HepG2 (cell line): ENCODE results near the gene TF. TPM values are rescaled to one million over a fixed set of nuclear protein-coding genes. Genes with fewer than 3 reads are reported as not detected.
A peak's percentile ranks its signal among the peaks of the same experiment; 100 is the strongest.

ENCODE experiments used
- ATAC-seq: fragments of 200-7000 bp; cut with Tn5 transposase; 3 replicates; pipeline ENCODE4 v1.9.1; 2020; ENCODE audit warnings: mild to moderate bottlenecking, moderate library complexity
- BruUV-seq: library from RNA; stranded (reverse); fragments of 400-500 nt; replicated peaks from 2 replicates; lab custom pipeline; 2021; lab: Mats Ljungman, UMichigan
- CTCF ChIA-PET: fragments of 300-600 bp; formaldehyde crosslinking; extraction: SDS; loops from one replicate; lab custom pipeline; 2021; ENCODE audit warnings: low total read pairs, inconsistent platforms, low intra/inter-chr PET ratio; lab: Yijun Ruan, JAX
- POLR2A ChIA-PET: fragments of 350-600 bp; sonication (Branson Sonifier 250); formaldehyde crosslinking; loops from one replicate; lab custom pipeline; 2020; ENCODE audit warnings: antibody characterized with exemption, inconsistent platforms; lab: Yijun Ruan, JAX
- DNase-seq: peaks from one replicate; pipeline ENCODE4 v3.0.0-alpha.2; 2015; ENCODE audit warnings: low spot score
- FAIRE-seq: peaks from 3 replicates; lab custom pipeline; 2011; peaks lifted over from hg19 to GRCh38; lab: Jason Lieb, UNC
- H2AFZ ChIP-seq: one replicate; pipeline ENCODE4 v1.6.1; 2011; ENCODE audit warnings: low read length, inconsistent platforms
- H3K27ac ChIP-seq: fragments of 300-600 bp; 3 replicates; pipeline ENCODE4 v1.8.0; 2011; ENCODE audit warnings: mixed run types, mild to moderate bottlenecking, mixed read lengths, low read length, inconsistent platforms; ENCODE audit not compliant: insufficient read depth; ENCODE audit errors: extremely low read length
- H3K27me3 ChIP-seq, 2 experiments: fragments of 200-600 bp in 1 of 2; 2 replicates in 1 of 2; 3 replicates in 1 of 2; pipeline versions ENCODE4 v1.6.0 to v1.8.0; 2011; ENCODE audit warnings: low read length in 2 of 2, mild to moderate bottlenecking in 2 of 2, moderate library complexity in 2 of 2, inconsistent platforms in 1 of 2; ENCODE audit not compliant: insufficient read depth in 2 of 2, control insufficient read depth in 1 of 2
- H3K36me3 ChIP-seq, 2 experiments: fragments of 200-600 bp in 1 of 2; replicated peaks in 1 of 2; 2 replicates in 1 of 2; 3 replicates in 1 of 2; pipeline versions ENCODE4 v1.5.1 to v1.8.0; 2011; ENCODE audit warnings: low read length in 2 of 2, inconsistent platforms in 1 of 2; ENCODE audit not compliant: insufficient read depth in 2 of 2, control insufficient read depth in 1 of 2
- H3K4me1 ChIP-seq: 2 replicates; pipeline ENCODE4 v1.5.1; 2012; ENCODE audit warnings: low read length, inconsistent platforms; ENCODE audit not compliant: insufficient read depth
- H3K4me2 ChIP-seq: 2 replicates; pipeline ENCODE4 v1.6.0; 2011; ENCODE audit warnings: low read depth, low read length, inconsistent platforms
- H3K4me3 ChIP-seq, 3 experiments: fragments of 200-600 bp in 1 of 3; sonication (generic), shearing (Covaris generic) in 1 of 3; replicated peaks in 1 of 3; 2 replicates each; pipeline ENCODE4 v1.5.1; 2011 to 2016; ENCODE audit warnings: low read length in 3 of 3, inconsistent platforms in 2 of 3, low read depth in 2 of 3, mild to moderate bottlenecking in 2 of 3, control low read depth in 1 of 3, mixed read lengths in 1 of 3; ENCODE audit not compliant: insufficient read depth in 1 of 3
- H3K79me2 ChIP-seq: one replicate; pipeline ENCODE4 v1.6.1; 2011; ENCODE audit warnings: low read length, inconsistent platforms; ENCODE audit not compliant: insufficient read depth
- H3K9ac ChIP-seq: 2 replicates; pipeline ENCODE4 v1.6.0; 2011; ENCODE audit warnings: mild to moderate bottlenecking, low read depth, low read length, inconsistent platforms; ENCODE audit not compliant: insufficient read depth
- H3K9me3 ChIP-seq: 2 replicates; pipeline ENCODE4 v1.5.1; 2012; ENCODE audit warnings: mild to moderate bottlenecking, low read length
- H4K20me1 ChIP-seq: 2 replicates; pipeline ENCODE4 v1.6.0; 2011; ENCODE audit warnings: inconsistent platforms, mild to moderate bottlenecking, low read length, moderate library complexity; ENCODE audit not compliant: insufficient read depth
- CREB1 ChIP-seq, 2 experiments: fragments of 450-650 bp in 1 of 2; IDR thresholded peaks; 2 replicates each; pipeline ENCODE4 v1.6.1; 2016 to 2017; ENCODE audit warnings: control low read depth in 1 of 2, mild to moderate bottlenecking in 1 of 2, missing compliant biosample characterization in 1 of 2, missing genetic modification characterization in 1 of 2
- E2F1 ChIP-seq: sonication (generic); formaldehyde crosslinking; IDR thresholded peaks from 2 replicates; pipeline ENCODE4 v1.5.0; 2020; ENCODE audit warnings: missing genetic modification reagents
- HNF4A ChIP-seq: sonication (generic); formaldehyde crosslinking; IDR thresholded peaks from 2 replicates; pipeline ENCODE4 v1.4.0; 2020; ENCODE audit warnings: missing genetic modification reagents
- HOXA3 ChIP-seq: sonication (generic); formaldehyde crosslinking; IDR thresholded peaks from 2 replicates; pipeline ENCODE4 v1.5.0; 2020; ENCODE audit warnings: missing genetic modification reagents
- MED8 ChIP-seq: sonication (generic); formaldehyde crosslinking; IDR thresholded peaks from 2 replicates; pipeline ENCODE4 v1.8.1; 2023; ENCODE audit warnings: mild to moderate bottlenecking, missing genetic modification reagents; ENCODE audit not compliant: insufficient replicate concordance
- MYPOP ChIP-seq: sonication (generic); formaldehyde crosslinking; IDR thresholded peaks from 2 replicates; pipeline ENCODE4 v1.8.1; 2023; ENCODE audit warnings: mild to moderate bottlenecking, moderate library complexity, missing genetic modification reagents
- POGZ ChIP-seq: sonication (generic); formaldehyde crosslinking; IDR thresholded peaks from 2 replicates; pipeline ENCODE4 v1.4.0; 2020; ENCODE audit warnings: mild to moderate bottlenecking, missing genetic modification reagents
- REPIN1 ChIP-seq: sonication (generic); formaldehyde crosslinking; IDR thresholded peaks from 2 replicates; pipeline ENCODE4 v1.8.0; 2022; ENCODE audit warnings: missing genetic modification reagents, low read depth, mild to moderate bottlenecking, borderline replicate concordance
- SOX5 ChIP-seq: IDR thresholded peaks from 2 replicates; pipeline ENCODE4 v1.6.1; 2016; ENCODE audit warnings: borderline replicate concordance
- SRY ChIP-seq: sonication (generic); formaldehyde crosslinking; IDR thresholded peaks from 2 replicates; pipeline ENCODE4 v1.8.0; 2022; ENCODE audit warnings: mild to moderate bottlenecking, missing genetic modification reagents
- ZBTB14 ChIP-seq: sonication (generic); formaldehyde crosslinking; IDR thresholded peaks from 2 replicates; pipeline ENCODE4 v1.4.0; 2020; ENCODE audit warnings: missing genetic modification reagents
- ZFP36L2 ChIP-seq: sonication (generic); formaldehyde crosslinking; IDR thresholded peaks from 2 replicates; pipeline ENCODE4 v1.4.0; 2020; ENCODE audit warnings: missing genetic modification reagents
- ZKSCAN8 ChIP-seq: IDR thresholded peaks from 2 replicates; pipeline ENCODE4 v1.6.1; 2016; ENCODE audit warnings: borderline replicate concordance, missing genetic modification reagents, missing compliant biosample characterization
- ZNF10 ChIP-seq: sonication (generic); formaldehyde crosslinking; IDR thresholded peaks from 2 replicates; pipeline ENCODE4 v1.4.0; 2020; ENCODE audit warnings: mild to moderate bottlenecking, low read depth, missing genetic modification reagents, borderline replicate concordance
- ZNF160 ChIP-seq: sonication (generic); formaldehyde crosslinking; IDR thresholded peaks from 2 replicates; pipeline ENCODE4 v1.8.0; 2022; ENCODE audit warnings: mild to moderate bottlenecking, inconsistent platforms, missing genetic modification reagents
- ZNF329 ChIP-seq: sonication (generic); formaldehyde crosslinking; IDR thresholded peaks from 2 replicates; pipeline ENCODE4 v1.9.0; 2021; ENCODE audit warnings: low read depth, mild to moderate bottlenecking, missing genetic modification reagents
- ZNF460 ChIP-seq: sonication (generic); formaldehyde crosslinking; IDR thresholded peaks from 2 replicates; pipeline ENCODE4 v1.5.1; 2020; ENCODE audit warnings: missing genetic modification reagents, mild to moderate bottlenecking, borderline replicate concordance
- ZNF614 ChIP-seq: IDR thresholded peaks from 2 replicates; pipeline ENCODE4 v1.6.1; 2018; ENCODE audit warnings: missing biosample characterization, missing genetic modification reagents, inconsistent platforms, borderline replicate concordance
- WGBS: methylation state at CpG from one replicate; pipeline ENCODE4 v1.1.6; 2017; ENCODE audit warnings: low lambda C conversion rate; 5-methylcytosine and 5-hydroxymethylcytosine counted together
- in situ Hi-C: cut with HindIII; loops from 2 replicates; pipeline ENCODE4 v1.10.0; 2017; ENCODE audit warnings: low pct_unique_long_range_greater_than_20kb; ENCODE audit not compliant: extremely low pct_ligation_motif_present
- intact Hi-C: fragments of 100-400 bp; cut with micrococcal nuclease; formaldehyde crosslinking; loops from one replicate; pipeline ENCODE4 v1.10.0; 2022; ENCODE audit not compliant: unreplicated experiment
- polyA plus RNA-seq, 8 experiments: library from polyadenylated mRNA; depleted of rRNA in 3 of 8; stranded (reverse) in 7 of 8; unstranded in 1 of 8; fragments of >200 nt; fragmentation: Illumina TruSeq in 4 of 8; extraction: Trizol in 4 of 8; gene quantifications; 2 replicates each; pipeline versions ENCODE4 v1.2.1 to v1.2.3, GENCODE V29; 2011 to 2016; ENCODE audit warnings: low read depth in 4 of 8, missing spikeins in 1 of 8, mixed read lengths in 1 of 8; ENCODE audit not compliant: insufficient read depth in 1 of 8
- total RNA-seq, 5 experiments: library from RNA; depleted of rRNA; stranded (reverse); fragments of >200 nt; fragmentation: Illumina TruSeq; extraction: Trizol; gene quantifications; 2 replicates each; pipeline ENCODE4 v1.2.3, GENCODE V29; 2016; ENCODE audit warnings: low read depth in 1 of 5

Gene TF
- total and polyA plus RNA-seq, 2 of the 13 experiments (the other 11 are each of a cell fraction or from before 2014, with no cell fraction given): 10,074 to 11,821 TPM

- TF ChIP-seq ZNF460 (CRISPR knock-in tag) (no peak), MED8 (CRISPR knock-in tag) (no peak)
These were observed 44.5 kb upstream of the TF start (continued) for GRCh38 chr3:133701435-133702358.

- DNase-seq (peak; percentile 25), ATAC-seq (peak; percentile 78), FAIRE-seq (peak; percentile 63)
- H3K36me3 ChIP-seq: no peaks in the 10 kb centered on the region
- ChIA-PET POLR2A (interaction anchor here (1.0 to 2.7 kb wide), 8 partner anchors 9 to 75 kb away, joined by 3 to 11 read pairs (median 5); partner anchors contain the start of gene TF), CTCF (no interaction called here)
- no peak overlapping the region for H3K9ac ChIP-seq
- no peaks in the 10 kb centered on the region for H3K9me3 ChIP-seq
- intact Hi-C loops: no loop called here
- H3K4me3 ChIP-seq: no peak overlapping the region
- H2AFZ ChIP-seq: no peak overlapping the region
- H3K4me2 ChIP-seq: peak overlapping the region; percentile 40
- peaks cover 29% of the 10 kb centered on the region for H3K4me1 ChIP-seq
- H3K27ac ChIP-seq: no peak overlapping the region
- WGBS: 0% methylated on average over 1 of the region's 1 CpG
- H4K20me1 ChIP-seq: no peaks in the 10 kb centered on the region
- no TSS peak for BruUV-seq
- no peaks in the 10 kb centered on the region for H3K79me2 ChIP-seq
- H3K27me3 ChIP-seq: no peaks in the 10 kb centered on the region
- in situ Hi-C loops: no loop called here
- no peak for TF ChIP-seq E2F1
- no peak for TF ChIP-seq ZFP36L2 (CRISPR knock-in tag)
- TF ChIP-seq ZNF329 (CRISPR knock-in tag): no peak
- no peak for TF ChIP-seq ZBTB14
- peak; percentile 87 for TF ChIP-seq HNF4A (CRISPR knock-in tag)
- peak; percentile 75 for TF ChIP-seq POGZ (CRISPR knock-in tag)
- TF ChIP-seq REPIN1 (CRISPR knock-in tag): no peak
- TF ChIP-seq MYPOP (CRISPR knock-in tag): no peak
- TF ChIP-seq HOXA3: peak; percentile 55; the same call in 1 of the 2 replicates
- no peak for TF ChIP-seq ZNF160 (CRISPR knock-in tag)
- TF ChIP-seq CREB1 (IDR thresholded peaks at IDR 0.05): no peak
- TF ChIP-seq CREB1 (CRISPR knock-in tag; IDR thresholded peaks at IDR 0.05): peak; percentile 69
- no peak for TF ChIP-seq ZNF10 (CRISPR knock-in tag)
- no peak for TF ChIP-seq ZNF614
- TF ChIP-seq ZKSCAN8: peak; percentile 39; the same call in 1 of the 2 replicates
- peak; percentile 89 for TF ChIP-seq SOX5 (CRISPR knock-in tag)
- no peak for TF ChIP-seq SRY
These were observed 42.3 kb upstream of the TF start for GRCh38 chr3:133703915-133704314.
